ENCODE data around the gene PHC2.

Gene PHC2

GRCh38 chr1:33360367-33360766 is 70.5 kb downstream of the PHC2 start (continued):
- TF ChIP-seq ISL1 (CRISPR knock-in tag; IDR thresholded peaks at IDR 0.05) (no peak), POU6F1 (CRISPR knock-in tag; IDR thresholded peaks at IDR 0.05; ENCODE audit: borderline replicate concordance, low read depth) (no peak)

GRCh38 chr1:33359931-33360330 is 71.0 kb downstream of the PHC2 start:
- ATAC-seq: no peak

GRCh38 chr1:33358795-33359503 is 71.9 kb downstream of the PHC2 start:
- TF ChIP-seq CSRNP3 (CRISPR knock-in tag; IDR thresholded peaks at IDR 0.05) (no peak), ESRRG (CRISPR knock-in tag; IDR thresholded peaks at IDR 0.05) (no peak), SNAI2 (CRISPR knock-in tag; IDR thresholded peaks at IDR 0.05) (no peak), ZFP3 (CRISPR knock-in tag; IDR thresholded peaks at IDR 0.05) (no peak), ZNF70 (CRISPR knock-in tag; IDR thresholded peaks at IDR 0.05) (no peak), ZC3H10 (CRISPR knock-in tag; IDR thresholded peaks at IDR 0.05) (no peak), CSDC2 (CRISPR knock-in tag; IDR thresholded peaks at IDR 0.05) (no peak), TCF4 (CRISPR knock-in tag; IDR thresholded peaks at IDR 0.05; ENCODE audit: borderline replicate concordance) (no peak), POU6F1 (CRISPR knock-in tag; IDR thresholded peaks at IDR 0.05; ENCODE audit: borderline replicate concordance, low read depth) (no peak), ZFP30 (CRISPR knock-in tag; IDR thresholded peaks at IDR 0.05) (no peak), CREB5 (CRISPR knock-in tag; IDR thresholded peaks at IDR 0.05; ENCODE audit: low read depth) (no peak), OSR1 (CRISPR knock-in tag; IDR thresholded peaks at IDR 0.05) (no peak)
- ATAC-seq: no peak

More at GRCh38 chr1:33359931-33360330, 71.0 kb downstream of the PHC2 start:
- TF ChIP-seq TCF4 (CRISPR knock-in tag; IDR thresholded peaks at IDR 0.05; ENCODE audit: borderline replicate concordance) (no peak), OSR1 (CRISPR knock-in tag; IDR thresholded peaks at IDR 0.05) (no peak), ISL1 (CRISPR knock-in tag; IDR thresholded peaks at IDR 0.05) (no peak), ZNF70 (CRISPR knock-in tag; IDR thresholded peaks at IDR 0.05) (no peak), ARNTL (CRISPR knock-in tag; IDR thresholded peaks at IDR 0.05; ENCODE audit: borderline replicate concordance, low read depth) (no peak), ZFP30 (CRISPR knock-in tag; IDR thresholded peaks at IDR 0.05) (no peak), RARB (CRISPR knock-in tag; IDR thresholded peaks at IDR 0.05) (no peak), ESRRG (CRISPR knock-in tag; IDR thresholded peaks at IDR 0.05) (no peak), ZNF8 (CRISPR knock-in tag; IDR thresholded peaks at IDR 0.05) (no peak), CSDC2 (CRISPR knock-in tag; IDR thresholded peaks at IDR 0.05) (no peak), TSHZ2 (CRISPR knock-in tag; IDR thresholded peaks at IDR 0.05) (no peak), BACH2 (CRISPR knock-in tag; IDR thresholded peaks at IDR 0.05; ENCODE audit: borderline replicate concordance) (no peak), ZNF565 (CRISPR knock-in tag; conservative IDR thresholded peaks at IDR 0.05; ENCODE audit: low read depth) (no peak), POU6F1 (CRISPR knock-in tag; IDR thresholded peaks at IDR 0.05; ENCODE audit: borderline replicate concordance, low read depth) (no peak), SNAI2 (CRISPR knock-in tag; IDR thresholded peaks at IDR 0.05) (no peak), GLIS3 (CRISPR knock-in tag; IDR thresholded peaks at IDR 0.05) (no peak), CREB5 (CRISPR knock-in tag; IDR thresholded peaks at IDR 0.05; ENCODE audit: low read depth) (no peak)
